HG03558 (cell line): ENCODE results near the gene NELFE.
"Not testable (repeated sequence)": the region's sequence is repeated elsewhere in the genome, so short reads cannot be mapped to it uniquely, and the experiment has no call there.

Experiments
- ATAC-seq: cut with Tn5 transposase; IDR thresholded peaks from one replicate; pipeline ENCODE4 v1.9.1; 2021; ENCODE audit warnings: moderate number of reproducible peaks; ENCODE audit not compliant: unreplicated experiment; ENCODE audit errors: extremely low read depth

Gene NELFE

GRCh38 chr6:31922942-31923341, 35.8 kb downstream of the NELFE start:
- no peak for ATAC-seq

- ATAC-seq = no peak
These were observed 38.0 kb downstream of the NELFE start for GRCh38 chr6:31920811-31921210.

- no peak for ATAC-seq
These were observed 39.0 kb downstream of the NELFE start for GRCh38 chr6:31919624-31920303.

- no peak for ATAC-seq
These were observed 40.6 kb downstream of the NELFE start for GRCh38 chr6:31918069-31918720.

- no peak for ATAC-seq
These were observed 43.0 kb downstream of the NELFE start for GRCh38 chr6:31915756-31916155.

GRCh38 chr6:31915351-31915750, 43.4 kb downstream of the NELFE start:
- no peak for ATAC-seq

GRCh38 chr6:31911826-31912585, 46.8 kb downstream of the NELFE start:
- ATAC-seq = no peak

GRCh38 chr6:31909298-31909697, 49.5 kb downstream of the NELFE start:
- ATAC-seq = not testable (repeated sequence)

- no peak for ATAC-seq
These were observed 50.0 kb downstream of the NELFE start for GRCh38 chr6:31908791-31909190.

GRCh38 chr6:31908255-31908654, 50.5 kb downstream of the NELFE start:
- not testable (repeated sequence) for ATAC-seq

GRCh38 chr6:31907158-31907813, 51.5 kb downstream of the NELFE start:
- no peak for ATAC-seq

- ATAC-seq = not testable (repeated sequence)
These were observed 52.0 kb downstream of the NELFE start for GRCh38 chr6:31906727-31907126.

- ATAC-seq = no peak
These were observed 52.6 kb downstream of the NELFE start for GRCh38 chr6:31906122-31906521.

GRCh38 chr6:31905041-31905440, 53.7 kb downstream of the NELFE start:
- ATAC-seq = no peak

GRCh38 chr6:31903957-31904356, 54.8 kb downstream of the NELFE start:
- no peak for ATAC-seq
